ENCODE data around the gene GOLT1A.

The GOLT1A gene

GRCh38 chr1:204154568-204155255, 59.1 kb downstream of the GOLT1A start:
- DNase-seq (ENCODE audit: low read depth), result no peak

- DNase-seq (ENCODE audit: low read depth), result no peak
These were observed 60.1 kb downstream of the GOLT1A start for GRCh38 chr1:204153667-204154066.

GRCh38 chr1:204152310-204153044, 61.3 kb downstream of the GOLT1A start:
- DNase-seq (ENCODE audit: low read depth), result no peak

- peak; percentile 45 for DNase-seq (ENCODE audit: low read depth)
These were observed 62.1 kb downstream of the GOLT1A start, which contains the start of gene ETNK2 for GRCh38 chr1:204151552-204152309. Gene ETNK2, minus strand, starts transcription at chr1:204152044. Its CDS starts 192 bp downstream, at chr1:204151852.

- DNase-seq (ENCODE audit: low read depth), result no peak
These were observed 62.9 kb downstream of the GOLT1A start for GRCh38 chr1:204150702-204151551.

- DNase-seq (ENCODE audit: low read depth), result no peak
These were observed 63.9 kb downstream of the GOLT1A start for GRCh38 chr1:204149635-204150565.

- DNase-seq (ENCODE audit: low read depth), result no peak
These were observed 64.7 kb downstream of the GOLT1A start for GRCh38 chr1:204149107-204149506.
